ENCODE results near the gene FOXO4.
"Not testable (repeated sequence)": the region's sequence is repeated elsewhere in the genome, so short reads cannot be mapped to it uniquely, and the experiment has no call there.

Gene FOXO4, protein sequence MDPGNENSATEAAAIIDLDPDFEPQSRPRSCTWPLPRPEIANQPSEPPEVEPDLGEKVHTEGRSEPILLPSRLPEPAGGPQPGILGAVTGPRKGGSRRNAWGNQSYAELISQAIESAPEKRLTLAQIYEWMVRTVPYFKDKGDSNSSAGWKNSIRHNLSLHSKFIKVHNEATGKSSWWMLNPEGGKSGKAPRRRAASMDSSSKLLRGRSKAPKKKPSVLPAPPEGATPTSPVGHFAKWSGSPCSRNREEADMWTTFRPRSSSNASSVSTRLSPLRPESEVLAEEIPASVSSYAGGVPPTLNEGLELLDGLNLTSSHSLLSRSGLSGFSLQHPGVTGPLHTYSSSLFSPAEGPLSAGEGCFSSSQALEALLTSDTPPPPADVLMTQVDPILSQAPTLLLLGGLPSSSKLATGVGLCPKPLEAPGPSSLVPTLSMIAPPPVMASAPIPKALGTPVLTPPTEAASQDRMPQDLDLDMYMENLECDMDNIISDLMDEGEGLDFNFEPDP

DNA sequence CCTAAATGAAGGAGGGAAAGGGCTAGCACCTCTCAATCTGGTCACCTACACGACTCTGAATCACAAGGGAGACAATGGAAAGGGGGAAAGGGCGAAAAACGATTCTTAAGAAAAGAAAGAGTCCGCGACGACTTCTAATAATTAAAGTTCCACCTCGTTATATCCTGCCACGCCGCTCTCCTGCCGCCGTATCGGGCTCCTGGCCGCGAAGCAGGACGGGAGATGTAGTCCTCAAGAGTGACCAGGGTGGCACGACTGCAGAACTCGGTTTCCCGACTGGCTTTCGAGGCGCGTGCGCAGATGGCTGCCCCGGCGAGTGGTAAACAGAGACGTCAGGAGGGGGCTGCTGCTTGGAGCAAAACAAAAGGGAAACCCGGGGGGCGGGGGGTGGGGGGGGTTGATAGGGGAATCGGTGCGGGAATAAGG is at the start of gene FOXO4:
TSS of gene FOXO4 (plus strand) at position 297 of the 426 bp plus-strand sequence. CDS start 678 bp downstream, outside the sequence.
- peak; percentile 70 to 82 for DNase-seq (ENCODE audit: low read depth in 2 of 2)

DNA sequence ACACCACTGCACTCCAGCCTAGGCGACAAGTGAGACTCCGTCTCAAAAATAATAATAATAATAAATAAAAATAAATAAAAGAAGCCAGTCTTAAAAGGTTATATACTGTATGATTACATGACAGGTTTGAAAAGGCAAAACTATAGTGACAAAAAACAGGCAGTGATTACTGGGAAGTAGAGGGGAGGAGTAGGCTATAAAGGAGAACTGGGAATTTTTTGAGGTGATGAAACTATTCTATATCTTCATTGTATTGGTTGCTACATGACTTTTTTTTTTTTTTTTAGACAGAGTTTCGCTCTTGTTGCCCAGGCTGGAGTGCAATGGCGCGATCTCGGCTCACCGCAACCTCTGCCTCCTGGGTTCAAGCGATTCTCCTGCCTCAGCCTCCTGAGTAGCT is 47.8 kb upstream of the FOXO4 start:
- not testable (repeated sequence) for DNase-seq (ENCODE audit: low read depth in 2 of 2)

DNA sequence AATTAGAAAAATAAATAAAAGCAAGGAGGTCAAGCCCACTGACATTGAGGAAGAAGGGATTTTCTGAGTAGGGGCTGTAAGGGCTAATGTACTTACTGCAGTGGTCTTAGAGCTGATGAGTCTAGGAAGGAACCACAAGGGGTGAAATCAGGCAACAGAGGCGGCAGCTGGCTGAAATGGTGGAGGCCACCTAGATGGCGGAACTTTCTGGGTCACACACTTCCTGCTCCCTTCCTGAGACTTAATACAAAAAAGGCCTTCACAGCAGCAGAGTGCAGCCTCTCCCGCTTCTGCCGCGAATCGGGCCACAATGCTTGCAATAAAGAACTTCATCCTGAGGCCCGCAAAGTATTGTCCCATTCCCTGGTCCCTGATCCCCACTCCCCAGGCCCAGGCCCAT is 42.9 kb upstream of the FOXO4 start:
- DNase-seq (ENCODE audit: low read depth in 2 of 2), result no peak

DNA sequence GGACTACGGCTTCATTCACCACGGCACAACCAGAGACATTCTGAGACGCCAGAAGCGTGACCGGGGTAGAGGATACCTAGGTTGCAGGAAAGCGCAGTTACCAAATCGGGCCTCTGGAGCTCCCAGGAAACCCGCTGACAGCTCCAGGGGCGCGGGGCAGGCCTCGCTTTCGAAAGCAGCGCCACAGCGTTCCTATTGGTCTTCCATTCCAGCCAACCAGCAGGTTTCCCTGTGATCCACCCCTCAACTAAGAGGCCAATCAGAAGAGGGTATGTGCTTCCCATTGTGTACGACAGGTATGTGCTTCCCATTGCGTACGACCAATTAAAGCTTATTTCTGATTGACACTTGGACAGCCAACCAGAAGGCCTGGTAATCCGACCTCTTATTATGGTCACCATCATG is 42.4 kb upstream of the FOXO4 start:
- DNase-seq (ENCODE audit: low read depth in 2 of 2), result no peak

DNA sequence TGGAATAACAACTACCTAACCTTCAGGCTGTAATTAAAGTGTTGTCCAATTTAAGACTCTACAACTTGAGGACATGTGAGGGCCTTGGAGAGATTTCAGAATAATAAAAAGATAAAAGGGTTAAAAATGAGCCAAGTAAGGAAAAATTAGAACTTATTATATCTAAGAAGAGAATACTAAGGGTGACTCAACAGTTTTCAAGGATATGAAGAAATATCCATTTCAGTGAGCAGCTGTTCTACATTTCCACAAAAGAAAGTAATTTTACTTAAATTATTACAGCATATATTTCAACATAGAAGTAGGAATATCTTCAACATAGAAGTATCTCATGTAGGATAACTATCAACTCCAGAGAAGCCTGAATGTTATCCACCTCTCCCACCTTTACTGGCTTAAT is 38.8 kb upstream of the FOXO4 start:
- no peak for DNase-seq (ENCODE audit: low read depth in 2 of 2)

DNA sequence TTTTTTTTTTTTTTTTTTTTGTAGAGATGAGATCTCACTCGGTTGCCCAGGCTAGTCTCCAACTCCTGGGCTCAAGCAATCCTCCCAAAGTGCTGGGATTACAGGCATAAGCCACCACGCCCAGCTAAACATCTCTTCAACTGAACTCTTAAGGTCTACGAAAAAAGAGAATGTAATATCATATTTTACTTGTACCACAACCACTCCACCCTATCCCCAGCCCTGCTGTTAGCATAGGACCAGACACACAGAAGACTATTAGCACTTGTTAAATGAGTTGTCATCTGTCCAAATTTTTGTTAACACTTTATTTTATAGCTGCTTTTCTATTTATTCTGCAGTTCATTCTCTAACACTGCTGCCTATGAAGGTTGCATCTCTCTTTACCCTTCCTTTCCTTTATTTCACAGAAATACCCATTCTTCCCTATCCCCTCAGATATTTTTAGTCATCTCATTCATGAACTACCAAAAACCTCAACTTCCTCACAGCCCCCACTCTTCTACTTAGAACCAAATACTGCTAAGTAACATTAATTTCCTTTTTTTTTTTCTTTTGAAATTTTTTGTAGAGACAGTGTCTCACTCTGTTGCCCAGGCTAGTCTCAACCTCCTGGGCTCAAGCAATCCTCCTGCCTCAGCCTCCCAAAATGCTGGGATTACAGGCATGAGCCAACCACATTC is 37.7 kb upstream of the FOXO4 start:
- DNase-seq (ENCODE audit: low read depth in 2 of 2), result no peak

DNA sequence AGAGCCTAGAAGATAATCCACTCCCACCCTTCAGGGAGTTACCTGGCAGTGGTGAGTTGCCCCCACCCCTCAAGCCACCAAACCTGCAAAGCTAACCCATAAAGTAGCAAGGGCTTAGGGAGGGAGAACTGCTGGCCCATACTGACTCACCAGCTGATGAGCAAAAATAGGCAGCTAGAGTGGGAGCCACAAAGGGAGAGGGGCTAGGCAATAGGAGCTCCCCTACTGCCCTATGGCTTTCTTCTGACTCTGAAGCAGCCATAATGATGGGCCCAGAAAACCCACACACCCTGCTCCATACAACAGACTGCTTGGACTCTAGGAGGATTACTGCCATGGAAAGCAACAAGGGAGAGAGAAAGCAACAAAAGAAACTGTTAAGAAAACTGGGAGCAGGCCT is 35.5 kb upstream of the FOXO4 start:
- DNase-seq (ENCODE audit: low read depth in 2 of 2), result no peak

DNA sequence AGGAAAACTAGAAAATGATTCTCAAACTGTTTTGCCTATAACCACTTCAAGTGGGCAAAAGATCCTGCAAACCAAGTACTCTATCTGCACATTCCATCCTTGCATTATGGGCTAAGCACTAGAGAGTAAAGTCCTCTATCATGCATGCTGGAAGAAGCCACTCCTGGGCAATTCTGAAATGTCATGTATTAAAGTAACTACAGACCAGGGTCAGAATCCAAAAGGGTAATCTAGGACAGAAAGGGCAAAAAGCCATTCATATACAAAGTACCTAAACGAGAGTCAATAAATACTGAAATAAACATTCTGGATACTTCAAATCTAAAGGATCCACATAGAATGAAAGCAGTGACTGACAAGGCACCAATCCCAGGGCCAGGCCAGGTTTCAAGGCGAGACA is 28.6 kb upstream of the FOXO4 start:
- no peak for DNase-seq (ENCODE audit: low read depth in 2 of 2)

DNA sequence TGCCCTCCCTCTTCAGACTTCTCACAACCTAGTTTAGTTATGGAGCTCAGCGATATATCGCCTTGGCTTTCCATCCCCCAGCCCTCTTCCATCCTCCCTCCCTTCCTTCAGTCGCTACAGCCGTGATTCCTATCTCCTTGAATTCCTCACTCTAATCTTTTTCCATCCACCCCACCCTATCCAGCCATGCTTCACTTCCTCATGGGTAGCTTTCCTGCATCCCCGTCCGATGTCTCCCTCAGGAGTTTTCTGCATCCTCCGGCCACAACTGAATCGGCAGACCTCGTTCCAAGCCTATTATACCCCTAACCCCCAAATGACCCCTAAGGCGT is 28.0 kb upstream of the FOXO4 start:
- DNase-seq (ENCODE audit: low read depth in 2 of 2), result no peak

DNA sequence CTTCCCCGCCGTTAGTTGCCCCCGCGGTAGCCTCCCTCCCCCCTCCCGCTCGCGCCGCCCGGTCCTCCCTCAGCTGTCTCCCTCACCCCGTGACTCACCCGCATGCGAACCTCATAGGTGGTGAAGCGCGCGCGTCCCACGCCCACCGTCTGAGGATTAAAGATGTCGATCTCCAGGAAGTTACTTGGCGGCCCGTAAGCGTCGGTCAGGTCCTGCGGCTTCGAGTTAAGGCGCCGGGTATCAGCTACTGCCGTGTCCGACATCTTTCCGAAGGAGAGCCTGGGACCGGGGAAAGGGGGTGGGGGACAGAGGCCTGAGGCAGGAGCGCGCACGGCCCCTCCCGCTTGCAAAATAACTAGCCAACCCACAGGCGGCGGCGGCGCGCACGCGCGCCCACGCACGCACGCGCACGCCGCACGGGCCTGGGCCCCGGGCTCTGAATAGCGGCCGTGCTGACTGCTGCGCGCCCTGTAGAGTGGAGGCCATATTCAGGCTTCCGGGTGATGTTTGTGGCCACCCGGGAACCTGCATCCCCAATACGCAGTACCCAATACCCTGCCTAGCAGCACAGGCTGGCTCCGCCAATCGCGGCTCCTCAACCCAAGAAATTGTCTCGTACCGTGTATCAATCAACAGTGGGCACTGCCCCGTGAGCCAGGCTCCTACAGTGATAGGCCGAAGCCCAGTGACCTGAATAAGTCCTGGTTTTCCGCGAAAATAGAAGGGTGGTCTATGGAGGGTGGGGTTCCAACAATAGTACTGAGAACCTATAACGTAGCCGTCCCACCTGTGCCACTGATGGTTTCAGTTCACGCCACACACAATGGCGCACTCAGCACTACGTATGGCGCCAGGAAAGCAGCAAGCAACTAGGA is 27.4 kb upstream of the FOXO4 start, which contains the start of gene SNX12:
TSS of gene SNX12 (minus strand) at position 291 of the 875 bp plus-strand sequence. CDS start at position 263, 28 bp downstream.
- DNase-seq (ENCODE audit: low read depth in 2 of 2), result peak; percentile 73 to 76

DNA sequence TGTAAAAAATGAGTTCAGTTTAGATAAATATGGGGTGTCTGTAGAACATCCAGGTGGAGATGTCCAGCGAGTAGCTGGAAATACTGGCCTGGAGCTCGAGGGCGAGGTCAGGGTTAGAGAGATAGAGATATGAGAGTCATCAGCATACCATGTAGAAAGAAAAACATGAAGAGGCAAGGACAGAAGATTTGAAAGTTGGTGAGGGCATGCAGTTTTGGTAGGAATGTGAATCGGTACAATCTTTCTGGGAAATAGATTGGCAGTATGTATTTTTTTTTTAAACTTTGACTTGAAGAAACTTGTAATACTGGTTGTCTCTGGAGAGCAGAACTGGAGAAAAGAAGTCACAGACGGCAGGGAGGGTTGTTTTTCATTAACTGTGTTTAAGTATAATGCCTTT is 25.1 kb upstream of the FOXO4 start:
- no peak for DNase-seq (ENCODE audit: low read depth in 2 of 2)

DNA sequence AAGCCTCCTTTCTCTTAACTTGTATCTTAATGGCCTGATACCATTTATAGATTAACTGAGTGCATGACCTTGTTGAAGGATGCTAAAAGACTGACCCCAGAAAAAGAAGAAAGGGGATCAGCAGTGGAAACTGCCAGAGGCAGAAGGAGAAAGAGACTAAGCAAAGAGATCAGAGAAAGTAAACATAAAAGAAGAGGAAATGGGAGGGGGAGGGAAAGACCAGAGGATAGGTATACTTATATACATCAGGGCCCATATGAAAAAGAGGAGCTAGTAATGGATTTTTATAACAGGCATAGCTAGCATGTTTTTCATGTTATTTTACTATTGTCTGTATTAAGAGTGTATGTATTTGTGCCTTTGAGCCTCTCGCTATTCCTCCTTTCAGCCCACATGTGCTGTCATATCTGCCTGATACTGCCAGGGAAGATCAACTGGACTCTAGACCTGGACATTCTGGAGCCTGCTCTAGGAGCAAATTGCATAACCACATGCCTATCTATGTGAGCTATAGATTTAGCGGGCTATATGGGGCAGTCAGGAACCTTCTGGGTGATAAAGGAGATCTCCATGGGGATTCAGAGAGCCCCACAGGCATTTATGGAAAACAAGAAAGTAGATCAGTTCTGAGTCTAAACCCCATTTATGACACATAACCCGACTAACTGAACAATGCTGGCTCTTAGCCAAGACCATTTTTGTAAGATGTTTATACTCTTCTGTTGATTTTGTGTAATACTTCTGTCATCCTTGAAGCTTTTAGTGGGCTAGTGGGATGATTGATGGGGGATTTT is 14.1 kb upstream of the FOXO4 start:
- DNase-seq (ENCODE audit: low read depth in 2 of 2), result no peak

DNA sequence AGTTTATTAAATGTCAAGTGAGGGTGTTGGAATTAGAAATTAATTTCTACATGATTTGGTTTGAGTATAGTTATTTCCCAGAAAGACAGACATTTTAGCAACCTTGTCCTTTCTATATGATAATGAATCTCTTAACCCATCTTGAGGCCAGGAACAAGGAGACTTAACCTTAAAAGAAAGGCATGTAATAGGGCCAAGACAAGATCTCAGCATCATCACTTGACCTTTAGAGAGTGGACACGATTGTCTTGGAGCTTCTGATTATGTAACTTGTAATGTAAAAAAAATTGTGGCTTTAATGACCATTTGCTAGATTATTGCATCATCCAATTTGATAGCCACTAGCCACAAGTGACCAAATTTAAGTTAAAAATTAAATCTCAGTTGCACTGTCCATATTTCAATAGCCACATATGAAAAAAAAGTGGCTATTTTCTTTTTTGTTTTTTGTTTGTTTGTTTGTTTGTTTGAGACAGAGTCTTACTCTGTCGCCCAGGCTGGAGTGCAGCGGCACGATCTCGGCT is 13.5 kb upstream of the FOXO4 start:
- no peak for DNase-seq (ENCODE audit: low read depth in 2 of 2)

DNA sequence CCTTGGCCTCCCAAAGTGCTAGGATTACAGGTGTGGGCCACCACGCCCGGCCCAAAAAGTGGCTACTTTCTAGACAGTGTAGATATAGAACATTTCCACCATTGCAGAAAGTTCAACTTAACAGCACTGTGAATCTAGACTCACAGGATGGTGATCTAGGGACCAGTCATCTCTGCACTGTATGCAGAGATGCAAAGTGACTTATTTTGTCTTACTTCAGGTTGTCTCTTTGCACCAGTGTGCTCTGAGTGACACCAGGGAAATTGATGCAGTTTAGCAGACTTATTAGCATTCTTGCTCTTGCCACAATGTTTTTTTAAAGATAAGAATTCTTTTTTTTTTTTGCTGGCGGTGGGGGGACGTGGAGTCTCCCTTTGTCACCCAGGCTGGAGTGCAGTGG is 12.8 kb upstream of the FOXO4 start:
- no peak for DNase-seq (ENCODE audit: low read depth in 2 of 2)

DNA sequence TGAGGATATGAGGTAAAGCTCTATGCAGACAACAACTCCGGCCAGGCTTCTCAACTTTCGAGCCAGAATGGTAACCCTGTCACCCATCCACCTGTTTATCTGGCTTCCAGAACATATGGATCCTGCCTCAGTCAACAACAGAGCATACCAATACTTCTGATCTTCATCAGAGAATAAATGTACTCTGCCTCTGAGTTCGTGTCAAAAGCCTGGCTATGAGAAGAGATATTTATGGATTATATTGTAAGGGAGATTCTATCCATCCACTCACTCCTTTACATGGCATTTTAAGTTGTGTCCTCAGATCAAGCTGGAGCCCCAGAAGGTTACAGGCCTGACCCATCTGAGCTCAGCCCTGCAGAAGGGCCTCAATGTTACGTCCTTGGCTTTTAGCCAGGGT is 9.8 kb upstream of the FOXO4 start:
- DNase-seq (ENCODE audit: low read depth in 2 of 2), result no peak

DNA sequence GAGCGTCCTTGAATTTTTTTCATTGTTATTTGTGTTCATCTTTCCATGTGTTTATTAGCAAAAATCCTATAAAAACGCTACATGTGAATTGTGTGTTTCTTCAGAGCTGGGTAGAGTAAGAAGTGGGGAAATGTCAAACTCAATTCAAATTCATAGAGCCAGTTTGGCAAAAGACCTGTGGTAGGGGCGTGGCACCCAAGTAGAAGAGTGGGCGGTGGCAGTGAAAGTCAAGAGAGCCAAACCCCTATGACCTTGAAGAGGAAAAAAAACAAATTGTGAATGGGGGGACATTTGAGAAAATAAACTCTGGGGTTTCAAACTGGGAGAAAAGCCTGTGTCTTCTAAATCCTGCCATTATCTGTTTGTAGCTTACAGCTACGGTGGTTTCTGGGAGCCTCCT is 4.4 kb upstream of the FOXO4 start:
- no peak for DNase-seq (ENCODE audit: low read depth in 2 of 2)

DNA sequence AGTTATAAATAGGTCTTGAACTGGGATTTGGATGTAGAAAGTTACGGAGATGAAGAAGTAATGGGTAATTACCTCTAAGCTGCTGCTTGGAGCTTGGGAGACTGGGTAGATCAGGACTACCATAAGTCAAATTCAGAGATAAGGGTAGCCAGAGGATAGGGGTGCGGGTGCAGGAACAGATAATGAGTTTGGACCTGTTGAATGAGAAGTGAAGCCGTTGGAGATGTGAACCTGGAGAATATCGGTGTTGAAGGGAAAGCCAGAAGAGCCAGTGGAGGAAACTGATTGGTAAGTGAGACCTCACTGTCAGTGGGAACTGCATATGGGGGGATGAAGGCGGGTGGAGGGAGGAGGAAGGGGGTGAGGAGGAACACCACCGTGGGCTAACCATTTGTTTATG is 618 bp upstream of the FOXO4 start:
- DNase-seq (ENCODE audit: low read depth in 2 of 2), result no peak

DNA sequence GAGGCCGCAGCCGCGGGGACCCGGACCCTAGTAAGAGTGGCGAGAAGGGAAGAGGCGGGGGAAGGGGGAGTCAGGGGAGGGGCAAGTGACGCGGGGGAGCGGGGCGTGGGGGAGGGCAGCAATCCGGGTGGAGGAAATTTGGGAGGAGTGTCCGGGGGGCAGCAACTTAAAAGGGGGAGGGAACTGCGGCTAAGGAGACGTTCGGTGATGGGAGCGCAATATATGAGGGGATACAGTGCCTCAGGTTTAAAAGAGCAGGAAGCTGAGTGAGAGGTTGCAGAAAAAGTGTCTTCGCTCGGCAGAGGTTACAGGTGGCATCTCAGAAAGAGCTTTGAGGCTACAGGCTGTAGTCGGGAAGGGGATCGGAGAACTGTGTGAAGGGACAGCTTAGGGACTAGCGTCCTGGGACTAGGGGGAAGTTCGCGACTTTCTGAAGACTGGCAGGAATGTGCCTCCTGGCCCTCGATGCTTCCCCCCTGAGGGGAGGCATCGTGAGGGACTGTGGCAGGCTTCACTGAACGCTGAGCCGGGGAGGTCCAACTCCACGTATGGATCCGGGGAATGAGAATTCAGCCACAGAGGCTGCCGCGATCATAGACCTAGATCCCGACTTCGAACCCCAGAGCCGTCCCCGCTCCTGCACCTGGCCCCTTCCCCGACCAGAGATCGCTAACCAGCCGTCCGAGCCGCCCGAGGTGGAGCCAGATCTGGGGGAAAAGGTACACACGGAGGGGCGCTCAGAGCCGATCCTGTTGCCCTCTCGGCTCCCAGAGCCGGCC is 519 bp downstream of the FOXO4 start:
- no peak for DNase-seq (ENCODE audit: low read depth in 2 of 2)

DNA sequence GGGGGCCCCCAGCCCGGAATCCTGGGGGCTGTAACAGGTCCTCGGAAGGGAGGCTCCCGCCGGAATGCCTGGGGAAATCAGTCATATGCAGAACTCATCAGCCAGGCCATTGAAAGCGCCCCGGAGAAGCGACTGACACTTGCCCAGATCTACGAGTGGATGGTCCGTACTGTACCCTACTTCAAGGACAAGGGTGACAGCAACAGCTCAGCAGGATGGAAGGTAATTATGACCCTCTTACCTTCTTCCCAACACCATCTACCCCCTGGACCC is 1.0 kb downstream of the FOXO4 start:
- DNase-seq (ENCODE audit: low read depth in 2 of 2), result no peak

DNA sequence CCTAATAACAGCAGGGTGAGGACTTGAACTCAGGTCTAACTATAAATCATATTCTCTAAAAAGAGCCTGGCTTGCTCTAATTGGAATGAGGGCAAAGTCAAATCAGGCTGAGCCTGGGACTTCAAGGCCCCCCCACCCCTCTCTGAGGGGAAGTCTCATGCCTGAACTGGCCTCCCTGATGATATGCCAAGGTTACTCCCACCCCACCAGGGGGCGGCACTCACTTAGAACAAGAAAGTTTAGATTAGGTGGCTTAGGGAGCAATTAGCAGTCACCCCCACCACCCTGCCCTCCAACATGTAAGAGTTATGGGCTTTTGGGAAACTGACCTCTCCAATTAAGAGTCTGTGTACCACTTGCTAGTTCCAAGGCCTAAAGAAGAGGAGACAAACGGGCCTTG is 2.7 kb downstream of the FOXO4 start:
- DNase-seq (ENCODE audit: low read depth in 2 of 2), result peak; percentile 52 to 72
